Lower lobe of right lung (tissue), 2 donors: ENCODE data around the gene PSMC6. TPM values are rescaled to one million over a fixed set of nuclear protein-coding genes. Genes with fewer than 3 reads are reported as not detected.

Experiments
- ATAC-seq, 2 donors: fragments of 200-7000 bp; cut with Tn5 transposase; one replicate each; pipeline ENCODE4 v1.9.1; 2020 to 2022; ENCODE audit warnings: mild to moderate bottlenecking in 2 of 2, moderate library complexity in 2 of 2
- DNase-seq: peaks from one replicate; pipeline ENCODE4 v3.0.0-alpha.2; 2020
- H3K27ac ChIP-seq: fragments of 200-600 bp; one replicate; pipeline ENCODE4 v1.8.0; 2022
- H3K27me3 ChIP-seq: fragments of 200-600 bp; one replicate; pipeline ENCODE4 v1.8.0; 2022; ENCODE audit warnings: low read depth
- H3K36me3 ChIP-seq: fragments of 200-600 bp; one replicate; pipeline ENCODE4 v1.8.0; 2022; ENCODE audit warnings: mild to moderate bottlenecking
- H3K4me1 ChIP-seq: fragments of 200-600 bp; one replicate; pipeline ENCODE4 v1.8.0; 2022
- H3K4me3 ChIP-seq: fragments of 200-600 bp; one replicate; pipeline ENCODE4 v1.8.0; 2022; ENCODE audit warnings: mild to moderate bottlenecking
- H3K9me3 ChIP-seq: fragments of 200-600 bp; one replicate; pipeline ENCODE4 v1.8.0; 2022
- intact Hi-C: fragments of 100-400 bp; cut with DNase I; formaldehyde crosslinking; loops from one replicate; pipeline ENCODE4 v1.11.0; 2022
- long read RNA-seq: library from polyadenylated mRNA; unstranded; transcript quantifications from one replicate; pipeline ENCODE4 v2.0.0, GENCODE V29; 2021
- total RNA-seq: library from RNA; stranded (reverse); fragmentation: NEBNext Ultra II Directional; extraction: Animal tissue kit (Norgen Biotek cat#: 25700); gene quantifications from one replicate; pipeline ENCODE4 v1.2.1, GENCODE V29; 2021
- TF ChIP-seq, protein P1 (sequence below): fragments of 200-600 bp; IDR thresholded peaks from one replicate; pipeline ENCODE4 v1.8.0; 2022; ENCODE audit warnings: antibody characterized with exemption, mild to moderate bottlenecking
- donor health status: DM: no; HTN: yes; CAD: no; lungs with severe emphysema.

Gene PSMC6
- total RNA-seq = 68.8 TPM
- long read RNA-seq, transcript PSMC6-201 (14 exons, 2,188 nt) = major isoform, 73 of 88 reads
- long read RNA-seq, partial matches to known transcripts = 5 of 88 reads
- long read RNA-seq, other reads (novel, unspliced or antisense) = 10 of 88 reads

DNA sequence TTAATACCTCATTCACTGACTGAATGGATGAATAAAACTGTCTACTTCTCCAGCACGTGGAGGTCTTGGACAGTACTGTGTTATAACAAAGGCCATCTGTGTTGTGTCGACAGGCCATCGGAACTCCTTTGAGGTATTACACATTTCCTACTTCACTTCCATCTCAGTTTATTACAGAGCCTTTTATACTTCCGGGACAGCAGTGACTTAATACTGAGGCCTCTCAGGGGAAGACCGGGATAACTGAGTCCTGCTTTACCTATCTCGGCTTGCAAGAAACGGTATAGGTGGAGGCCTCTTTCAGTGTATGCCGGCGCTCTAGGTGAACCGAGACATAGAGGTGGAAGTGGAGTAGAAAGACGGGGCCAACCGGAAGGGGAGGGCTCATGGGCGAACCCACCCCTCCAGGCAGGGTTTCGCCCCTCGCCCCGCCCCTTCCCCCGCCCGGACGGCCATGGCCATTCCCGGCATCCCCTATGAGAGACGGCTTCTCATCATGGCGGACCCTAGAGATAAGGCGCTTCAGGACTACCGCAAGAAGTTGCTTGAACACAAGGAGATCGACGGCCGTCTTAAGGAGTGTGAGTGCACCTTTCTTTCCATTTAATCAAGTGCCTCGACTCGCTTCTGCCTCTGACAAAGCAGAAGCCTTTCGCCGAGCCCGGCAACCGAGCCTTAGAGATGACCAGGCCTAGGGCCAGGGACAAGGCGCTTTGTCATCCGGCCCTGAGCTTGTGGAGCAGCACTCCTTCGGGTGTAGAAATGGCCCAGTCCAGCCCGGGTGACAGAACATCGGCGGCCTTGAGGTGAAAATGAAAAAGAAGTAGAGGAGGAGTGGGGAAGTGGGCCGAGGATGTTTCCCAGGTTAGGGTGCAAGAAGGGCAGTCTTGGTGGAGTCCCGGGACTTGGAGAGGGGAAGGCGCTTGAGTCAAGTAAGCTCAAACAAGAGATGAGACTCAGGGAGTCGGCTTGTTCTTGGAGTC is at the start of gene PSMC6:
Gene PSMC6 (plus strand): TSS at position 477 of the 983 bp plus-strand sequence. CDS start 20 bp downstream, at position 497.
- intact Hi-C loops = no loop called here
- peak; percentile 96 for DNase-seq
- TF ChIP-seq, protein P1, sequence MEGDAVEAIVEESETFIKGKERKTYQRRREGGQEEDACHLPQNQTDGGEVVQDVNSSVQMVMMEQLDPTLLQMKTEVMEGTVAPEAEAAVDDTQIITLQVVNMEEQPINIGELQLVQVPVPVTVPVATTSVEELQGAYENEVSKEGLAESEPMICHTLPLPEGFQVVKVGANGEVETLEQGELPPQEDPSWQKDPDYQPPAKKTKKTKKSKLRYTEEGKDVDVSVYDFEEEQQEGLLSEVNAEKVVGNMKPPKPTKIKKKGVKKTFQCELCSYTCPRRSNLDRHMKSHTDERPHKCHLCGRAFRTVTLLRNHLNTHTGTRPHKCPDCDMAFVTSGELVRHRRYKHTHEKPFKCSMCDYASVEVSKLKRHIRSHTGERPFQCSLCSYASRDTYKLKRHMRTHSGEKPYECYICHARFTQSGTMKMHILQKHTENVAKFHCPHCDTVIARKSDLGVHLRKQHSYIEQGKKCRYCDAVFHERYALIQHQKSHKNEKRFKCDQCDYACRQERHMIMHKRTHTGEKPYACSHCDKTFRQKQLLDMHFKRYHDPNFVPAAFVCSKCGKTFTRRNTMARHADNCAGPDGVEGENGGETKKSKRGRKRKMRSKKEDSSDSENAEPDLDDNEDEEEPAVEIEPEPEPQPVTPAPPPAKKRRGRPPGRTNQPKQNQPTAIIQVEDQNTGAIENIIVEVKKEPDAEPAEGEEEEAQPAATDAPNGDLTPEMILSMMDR = no peak
- Histone ChIP-seq H3K27me3 (no peaks in the 10 kb centered on the region), H3K4me3 (peak within 1 kb of the TSS; percentile 85), H3K9me3 (no peaks in the 10 kb centered on the region), H3K4me1 (peaks cover 54% of the 10 kb centered on the region), H3K36me3 (peaks cover 37% of the 10 kb centered on the region), H3K27ac (peak within 1 kb of the TSS; percentile 87)
- peak; percentile 99 to 100 for ATAC-seq

DNA sequence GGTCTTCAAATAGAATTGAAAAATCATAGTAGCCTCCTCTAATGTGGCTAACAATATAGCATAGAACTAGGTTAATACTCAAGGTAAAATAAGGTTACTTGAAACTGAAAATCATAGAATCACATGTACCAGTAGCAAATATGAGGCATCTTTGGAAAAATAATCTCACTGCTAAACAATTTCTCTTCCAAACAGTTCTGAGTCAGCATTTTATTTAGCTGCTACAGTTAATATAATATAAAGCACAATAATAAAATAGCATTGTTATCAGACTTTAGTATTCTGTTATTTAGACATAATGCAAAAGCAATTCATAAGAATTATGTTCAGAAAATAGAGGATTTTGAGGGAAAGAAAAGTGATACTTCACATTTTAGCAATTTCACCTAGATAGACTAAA is 46.7 kb upstream of the PSMC6 start:
- intact Hi-C loops = no loop called here
- H3K36me3 ChIP-seq = peaks cover 48% of the 10 kb centered on the region
- H3K4me1 ChIP-seq = no peaks in the 10 kb centered on the region
- TF ChIP-seq, protein P1 = no peak
- no peaks in the 10 kb centered on the region for H3K9me3 ChIP-seq
- H3K27ac ChIP-seq = no peak overlapping the region
- no peaks in the 10 kb centered on the region for H3K27me3 ChIP-seq
- H3K4me3 ChIP-seq = no peak overlapping the region
- no peak for ATAC-seq
- DNase-seq = no peak

DNA sequence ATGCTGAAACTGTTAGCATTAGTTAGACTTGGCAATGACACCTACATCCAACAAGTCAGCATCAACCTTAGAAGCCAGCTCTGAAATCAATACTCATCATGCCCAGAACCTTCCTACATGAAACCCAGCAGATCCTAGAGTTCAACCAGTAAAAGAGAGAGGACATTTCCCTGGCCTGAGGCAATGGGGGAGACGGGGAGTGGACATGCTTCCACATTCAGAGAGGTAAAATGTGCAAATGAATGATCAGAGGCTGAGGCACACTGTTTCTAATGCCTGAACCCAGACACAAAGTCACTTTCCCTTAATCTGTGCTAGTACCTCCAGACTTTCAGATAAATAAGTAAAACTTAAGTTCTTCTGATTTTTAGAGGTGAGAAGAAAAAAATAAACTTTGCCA is 46.2 kb upstream of the PSMC6 start:
- no peak for ATAC-seq
- no peak for DNase-seq
- Histone ChIP-seq H3K4me1 (no peaks in the 10 kb centered on the region), H3K27ac (no peak overlapping the region), H3K36me3 (peaks cover 49% of the 10 kb centered on the region), H3K4me3 (no peak overlapping the region), H3K27me3 (no peaks in the 10 kb centered on the region), H3K9me3 (no peaks in the 10 kb centered on the region)
- TF ChIP-seq, protein P1 = no peak
- intact Hi-C loops = no loop called here

DNA sequence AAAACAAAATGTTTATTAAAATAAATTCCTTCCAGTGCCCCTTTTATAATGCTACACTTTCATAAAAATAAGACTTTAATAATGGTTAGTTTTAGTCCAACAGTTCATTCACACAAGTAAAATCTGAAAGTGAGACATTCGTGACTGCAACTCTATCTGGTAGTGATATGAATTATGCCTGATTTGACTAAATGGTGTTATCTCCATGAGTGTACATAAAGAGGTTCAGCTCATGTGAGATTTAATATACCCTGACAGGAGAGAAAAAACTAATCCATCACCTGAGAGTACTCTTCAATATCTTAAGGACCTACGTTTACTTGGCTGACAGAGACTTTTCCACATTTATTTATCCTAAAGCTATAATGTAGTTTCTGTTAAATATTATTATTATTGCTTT is 45.7 kb upstream of the PSMC6 start:
- DNase-seq (no peak), ATAC-seq (no peak)
- no peaks in the 10 kb centered on the region for H3K9me3 ChIP-seq
- peaks cover 51% of the 10 kb centered on the region for H3K36me3 ChIP-seq
- no peaks in the 10 kb centered on the region for H3K4me1 ChIP-seq
- TF ChIP-seq, protein P1 = no peak
- intact Hi-C loops = no loop called here
- no peak overlapping the region for H3K27ac ChIP-seq
- no peak overlapping the region for H3K4me3 ChIP-seq
- H3K27me3 ChIP-seq = no peaks in the 10 kb centered on the region

DNA sequence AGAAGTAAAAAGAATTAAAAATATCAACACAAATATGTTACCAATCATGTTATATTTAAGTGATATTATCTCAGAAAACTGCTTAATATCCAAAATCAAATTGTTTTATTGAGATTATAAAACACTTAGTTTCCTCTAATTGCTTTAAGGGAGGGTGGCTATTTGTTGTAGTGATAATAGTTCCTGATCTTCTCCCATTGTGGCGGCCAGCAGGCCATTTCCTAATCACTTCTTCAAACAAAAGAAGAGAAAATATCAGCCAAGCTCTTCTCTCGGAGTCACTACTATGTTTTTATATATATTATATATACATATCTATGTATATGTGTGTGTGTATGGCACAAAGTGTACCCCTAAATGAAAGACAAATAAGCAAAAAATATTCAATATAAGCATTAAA is 43.1 kb upstream of the PSMC6 start:
- Histone ChIP-seq H3K9me3 (no peaks in the 10 kb centered on the region), H3K4me3 (no peak overlapping the region), H3K27me3 (no peaks in the 10 kb centered on the region), H3K27ac (no peak overlapping the region), H3K36me3 (peaks cover 52% of the 10 kb centered on the region), H3K4me1 (no peaks in the 10 kb centered on the region)
- ATAC-seq (no peak), DNase-seq (no peak)
- TF ChIP-seq, protein P1 = no peak
- intact Hi-C loops = no loop called here
